ENCODE measurements around the gene KCND3. TPM values are rescaled to one million over a fixed set of nuclear protein-coding genes. Genes with fewer than 3 reads are reported as not detected.
A peak's percentile ranks its signal among the peaks of the same experiment; 100 is the strongest.

Gene KCND3
- total RNA-seq, 1 experiment from 2014 or later = not detected

DNA sequence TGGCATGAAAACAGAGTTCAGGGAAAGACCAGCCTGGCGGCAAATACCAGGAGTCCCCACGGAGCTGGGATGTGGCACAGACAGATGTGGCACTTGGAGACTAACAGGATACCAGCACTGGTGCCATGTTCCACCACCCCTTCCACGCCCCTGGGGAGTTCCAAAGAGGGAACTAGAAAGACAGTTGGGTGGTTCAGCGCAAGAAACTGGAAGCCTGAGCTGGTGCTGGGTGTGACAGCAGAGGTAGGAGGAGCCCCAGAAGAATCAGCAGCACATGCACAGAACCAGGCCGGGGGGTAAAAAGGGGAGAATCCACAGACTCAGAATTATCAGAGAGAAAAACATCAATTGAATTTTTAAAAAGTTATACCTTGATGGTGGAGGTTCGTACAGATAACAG is 211.4 kb downstream of the KCND3 start:
- no peak for DNase-seq (ENCODE audit: low read depth)

DNA sequence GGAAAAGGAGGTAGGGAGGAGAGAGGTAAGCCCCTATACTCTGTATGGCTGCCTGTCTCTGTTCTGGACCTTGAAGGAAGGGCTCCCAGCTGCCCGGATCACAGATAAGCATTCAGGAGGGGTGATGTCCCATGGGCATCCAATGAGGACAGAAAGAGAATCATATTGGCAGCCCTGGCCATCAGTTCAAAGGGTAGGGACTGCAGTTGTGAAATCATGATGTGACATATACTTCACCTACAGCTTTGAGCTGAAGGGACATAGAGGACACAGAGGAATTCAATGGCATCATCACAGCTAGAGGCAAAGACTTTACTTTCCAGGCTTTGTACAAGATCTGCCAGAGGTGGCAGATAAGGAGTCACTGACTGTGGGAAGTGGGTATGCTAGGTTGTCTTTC is 212.2 kb downstream of the KCND3 start:
- no peak for DNase-seq (ENCODE audit: low read depth)

DNA sequence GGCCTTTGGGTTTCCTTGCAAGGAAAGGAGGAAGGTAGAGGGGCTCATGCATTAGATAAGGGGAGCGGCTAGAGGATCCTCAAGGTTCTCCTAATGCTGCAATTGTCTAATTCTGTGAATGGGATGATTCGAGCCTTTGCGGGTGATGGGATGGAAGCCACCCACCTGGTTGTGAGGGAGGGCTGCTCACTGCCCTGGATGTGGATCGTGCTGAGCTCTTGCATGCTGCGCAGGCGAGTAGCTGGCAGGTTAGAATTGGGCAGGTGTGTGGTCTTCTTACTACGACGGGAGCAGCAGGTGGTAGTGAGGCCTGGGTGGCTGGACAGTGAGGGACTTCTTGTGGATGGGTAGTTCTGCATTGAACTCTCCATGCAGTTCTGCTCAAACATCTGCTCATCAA is 212.6 kb downstream of the KCND3 start:
- no peak for DNase-seq (ENCODE audit: low read depth)

DNA sequence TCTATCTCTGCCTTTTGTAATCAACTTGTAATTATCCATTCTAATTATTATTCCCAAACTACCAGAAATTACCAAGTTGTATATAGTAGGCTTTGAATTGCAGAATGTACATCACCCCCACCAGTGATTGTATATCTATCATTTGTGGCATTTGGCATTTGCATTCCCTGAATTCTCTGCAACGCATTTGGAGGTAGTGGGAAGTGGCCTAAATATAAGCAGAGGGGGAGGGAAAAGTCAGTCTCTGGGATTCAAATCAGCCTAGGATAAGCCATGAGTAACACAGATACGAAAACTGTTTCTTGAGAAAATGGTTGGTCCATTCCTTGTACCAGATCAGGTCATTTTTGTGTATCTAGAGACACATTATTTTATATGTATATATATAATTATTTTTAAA is 213.1 kb downstream of the KCND3 start:
- no peak for DNase-seq (ENCODE audit: low read depth)

DNA sequence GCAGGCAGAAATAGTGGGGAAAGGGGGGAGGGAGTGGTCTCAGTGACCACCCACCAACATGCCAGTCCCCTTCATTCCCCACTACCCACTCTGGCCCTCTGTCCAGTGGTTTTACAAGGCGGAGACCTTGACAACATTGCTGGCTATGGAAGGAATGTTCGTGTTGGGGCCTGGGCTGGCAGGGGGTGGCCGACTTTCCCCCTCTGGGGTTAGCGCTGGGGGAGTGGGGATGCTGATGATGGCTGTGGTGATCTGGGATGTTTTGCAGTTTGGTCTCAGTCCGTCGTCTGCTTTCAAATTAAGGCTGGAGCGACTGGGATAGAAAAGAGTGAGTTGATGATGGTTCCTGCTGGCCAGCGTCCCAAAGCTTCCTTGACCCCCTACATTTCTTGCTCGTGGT is 213.5 kb downstream of the KCND3 start:
- no peak for DNase-seq (ENCODE audit: low read depth)

DNA sequence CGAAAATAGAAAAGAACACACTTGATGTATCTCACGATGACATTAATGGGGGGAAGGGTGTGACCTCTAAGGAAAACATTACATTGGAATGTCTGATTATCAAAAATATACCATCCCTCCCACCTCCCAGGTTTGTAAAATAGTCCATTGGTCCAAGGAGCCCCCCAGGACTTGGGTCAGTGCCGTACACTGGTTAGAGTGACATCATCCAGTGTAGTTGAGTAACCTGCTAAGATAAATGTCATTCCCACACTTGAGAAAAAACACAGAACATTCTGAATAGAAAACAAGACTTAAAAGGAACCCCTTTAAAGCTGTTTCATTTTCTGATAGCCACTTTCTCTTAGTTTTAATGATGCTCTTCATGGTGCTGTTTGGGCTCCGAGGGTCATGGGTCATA is 218.6 kb downstream of the KCND3 start:
- no peak for DNase-seq (ENCODE audit: low read depth)

DNA sequence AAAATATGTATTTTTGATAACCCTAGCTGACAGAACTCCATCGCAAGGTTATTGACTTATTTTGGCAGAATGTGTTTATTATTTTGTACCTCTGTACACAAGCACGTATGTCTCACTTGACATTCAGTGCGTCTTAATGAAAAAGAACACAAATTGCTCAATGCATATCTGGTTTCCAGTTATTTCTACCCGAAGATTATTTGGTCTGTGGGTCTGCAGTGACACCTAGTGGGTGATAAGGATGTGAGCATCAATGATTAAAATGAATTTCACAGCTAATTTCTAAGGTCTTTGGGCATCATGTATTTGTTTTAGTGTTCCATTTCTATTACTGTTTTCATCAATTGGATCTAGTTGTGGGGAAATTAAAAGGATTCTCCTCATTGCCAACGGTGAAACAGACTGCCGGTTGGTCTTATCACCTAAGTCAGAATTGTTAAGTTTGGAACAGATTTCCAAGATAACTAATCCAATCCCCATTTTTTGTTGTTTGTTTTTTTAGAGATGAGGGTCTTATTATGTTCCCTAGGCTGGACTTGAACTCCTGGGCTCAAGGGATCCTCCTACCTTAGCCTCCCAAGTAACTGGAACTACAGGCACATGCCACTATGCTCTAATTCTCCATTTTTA is 219.8 kb downstream of the KCND3 start:
- DNase-seq (ENCODE audit: low read depth) = peak; percentile 67

DNA sequence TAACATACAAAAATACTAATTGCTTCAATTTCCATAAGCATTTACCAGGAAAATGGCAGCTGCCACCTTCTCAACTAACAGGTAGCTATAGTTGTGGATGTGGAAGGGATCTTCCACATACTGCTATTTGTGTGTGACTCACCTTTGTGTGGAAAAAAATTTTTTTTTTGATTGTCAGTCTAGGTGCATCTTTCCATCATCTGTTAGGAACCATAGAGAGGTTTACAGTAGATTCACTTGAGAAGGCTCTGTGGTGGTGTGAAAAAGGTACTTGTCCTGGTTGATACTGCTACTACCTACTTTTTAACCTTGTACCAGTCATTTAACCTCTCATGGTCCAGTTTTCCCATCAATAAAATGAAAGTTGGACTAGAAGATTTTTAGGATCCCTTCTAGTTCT is 220.8 kb downstream of the KCND3 start:
- no peak for DNase-seq (ENCODE audit: low read depth)

DNA sequence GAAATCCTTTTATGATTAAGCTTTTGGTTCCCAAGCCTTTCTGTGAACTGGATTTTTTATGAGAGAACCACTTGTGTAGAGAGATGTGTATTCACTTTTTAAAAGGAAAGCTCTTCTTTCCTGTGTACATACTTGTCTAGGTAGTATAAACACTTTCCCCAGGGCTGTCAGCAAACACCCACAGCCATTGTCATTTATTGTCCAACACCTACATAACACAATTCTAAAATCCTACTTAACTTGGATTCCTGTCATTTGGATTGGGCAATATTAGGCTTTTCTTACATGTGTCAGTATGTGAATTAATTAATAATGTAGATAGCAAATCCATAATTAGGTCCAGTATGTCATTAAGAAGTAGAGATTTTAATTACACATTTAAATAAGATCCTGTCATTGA is 221.4 kb downstream of the KCND3 start:
- DNase-seq (ENCODE audit: low read depth) = no peak

DNA sequence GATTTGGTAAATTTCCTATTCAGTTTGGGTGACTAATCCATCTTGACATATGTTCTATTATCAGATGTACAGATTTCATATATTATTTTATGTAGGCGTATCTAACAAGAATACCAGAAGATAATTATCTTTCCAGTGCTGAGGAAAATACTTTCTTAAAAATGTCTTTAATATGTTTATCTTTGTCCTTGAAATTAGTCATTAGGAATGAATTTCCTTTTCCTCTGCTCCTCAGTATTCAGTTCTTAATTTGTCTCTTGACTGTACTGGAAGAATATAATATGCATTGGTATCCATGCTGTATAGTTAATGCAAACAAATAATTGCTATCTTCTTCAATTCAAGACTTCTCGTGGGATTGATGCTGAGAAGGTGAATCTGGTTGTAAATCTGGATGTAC is 227.1 kb downstream of the KCND3 start:
- DNase-seq (ENCODE audit: low read depth) = no peak

DNA sequence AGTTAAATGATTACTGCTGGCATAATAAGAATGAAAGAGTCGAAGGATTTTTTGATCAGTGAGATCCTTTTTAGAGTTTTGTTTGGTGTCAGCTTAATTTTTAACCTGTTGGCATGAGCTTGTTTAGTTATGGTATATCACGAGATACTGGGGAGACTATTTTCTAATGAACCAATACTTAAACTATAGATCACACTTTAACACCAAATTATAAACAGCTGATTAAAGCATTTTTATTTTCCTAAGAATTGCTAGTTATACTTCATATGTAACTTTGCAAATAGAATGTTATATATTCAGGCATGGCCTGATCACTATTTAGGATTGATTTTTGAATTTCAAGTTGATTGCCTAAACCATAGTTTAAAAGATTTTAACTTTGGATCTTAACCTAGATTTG is 227.8 kb downstream of the KCND3 start:
- DNase-seq (ENCODE audit: low read depth) = no peak

DNA sequence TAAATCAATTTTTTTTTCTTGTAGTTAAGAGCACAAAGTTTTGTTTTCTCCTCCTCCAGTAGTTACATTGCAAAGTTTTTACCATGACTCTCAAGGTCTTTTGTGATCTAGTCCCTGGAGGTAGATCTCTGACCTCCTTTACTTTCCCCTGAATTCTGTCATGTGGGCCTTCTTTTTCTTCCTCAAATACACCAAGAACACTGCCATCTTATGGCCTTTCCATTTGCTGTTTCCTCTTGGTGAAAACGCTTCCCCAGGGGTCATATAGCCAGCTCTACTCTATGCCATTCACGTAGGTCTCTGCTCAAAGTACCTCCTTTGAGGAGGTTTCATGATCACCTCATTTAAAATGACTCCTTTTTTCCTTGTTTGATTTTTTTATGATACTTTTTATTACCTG is 231.1 kb downstream of the KCND3 start:
- DNase-seq (ENCODE audit: low read depth) = no peak

DNA sequence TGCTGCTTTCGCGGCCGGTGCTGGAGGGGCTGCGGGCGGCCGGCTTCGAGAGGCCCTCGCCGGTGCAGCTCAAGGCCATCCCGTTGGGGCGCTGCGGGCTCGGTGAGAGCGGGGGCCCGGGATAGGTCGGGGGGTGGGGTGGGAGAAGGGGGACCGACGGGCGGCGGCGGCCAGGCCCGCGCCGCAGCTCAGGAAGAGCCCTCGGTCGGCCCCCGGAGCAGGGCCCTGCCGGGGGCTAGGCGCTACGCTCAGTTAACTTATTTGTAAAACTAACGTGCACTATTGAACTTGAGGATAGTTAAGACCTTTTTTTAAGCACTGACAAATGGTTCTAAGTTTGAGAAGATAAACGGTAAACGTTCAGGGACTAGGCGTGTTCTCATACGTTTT is 233.3 kb downstream of the KCND3 start:
- no peak for DNase-seq (ENCODE audit: low read depth)

DNA sequence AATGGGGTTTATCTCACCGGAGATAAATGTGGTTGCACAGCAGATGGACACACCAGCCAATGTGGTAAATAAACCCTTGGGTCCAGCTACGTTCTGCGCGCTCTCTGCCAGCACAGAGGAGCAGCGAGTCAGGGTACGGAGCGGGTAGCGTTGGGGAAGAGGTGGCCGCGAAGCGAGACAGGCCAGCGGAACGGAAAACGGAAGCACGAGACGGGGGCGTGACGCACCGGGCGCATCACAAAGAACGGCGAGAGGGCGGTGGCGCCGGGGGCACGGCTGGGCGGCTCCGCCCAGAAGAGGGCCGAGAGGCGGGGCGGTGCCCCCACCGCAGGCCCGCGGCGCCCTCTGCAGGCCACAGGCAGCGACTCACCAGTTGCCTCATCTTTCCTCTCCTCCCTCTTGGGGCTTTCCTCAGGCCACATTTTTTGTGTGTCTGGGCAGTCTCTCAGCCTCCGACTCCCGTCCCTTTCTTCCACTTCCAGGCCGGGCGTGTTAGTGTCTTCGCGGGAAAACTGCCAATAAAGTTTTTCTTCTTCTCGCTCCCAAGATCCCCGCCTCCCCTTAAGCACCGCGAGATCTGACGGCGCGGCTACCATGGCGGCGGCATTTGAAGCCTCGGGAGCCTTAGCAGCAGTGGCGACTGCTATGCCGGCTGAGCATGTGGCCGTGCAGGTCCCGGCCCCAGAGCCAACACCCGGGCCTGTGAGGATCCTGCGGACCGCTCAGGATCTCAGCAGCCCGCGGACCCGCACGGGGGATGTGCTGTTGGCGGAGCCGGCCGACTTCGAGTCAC is 233.9 kb downstream of the KCND3 start, which contains the start of gene DDX20:
Gene DDX20 (plus strand): TSS at position 571 of the 793 bp plus-strand sequence. CDS start 24 bp downstream, at position 595.
- peak; percentile 96 for DNase-seq (ENCODE audit: low read depth)

DNA sequence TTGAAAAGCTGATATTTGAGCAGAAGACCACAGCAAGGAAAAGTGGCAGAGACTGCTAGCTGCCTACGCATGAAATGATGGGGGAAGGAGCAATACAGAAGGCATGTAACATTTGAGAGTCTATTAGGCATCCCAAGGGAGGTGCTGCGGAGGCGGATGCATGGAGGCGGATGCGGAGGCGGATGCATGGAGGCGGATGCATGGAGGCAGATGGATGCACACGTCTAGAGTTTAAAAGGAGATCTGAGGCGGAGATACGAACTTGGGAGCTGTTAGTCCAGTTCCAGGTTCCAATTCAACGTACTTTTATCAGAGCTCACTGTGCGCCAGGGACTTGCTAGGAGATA is 234.5 kb downstream of the KCND3 start:
- peak; percentile 63 for DNase-seq (ENCODE audit: low read depth)

DNA sequence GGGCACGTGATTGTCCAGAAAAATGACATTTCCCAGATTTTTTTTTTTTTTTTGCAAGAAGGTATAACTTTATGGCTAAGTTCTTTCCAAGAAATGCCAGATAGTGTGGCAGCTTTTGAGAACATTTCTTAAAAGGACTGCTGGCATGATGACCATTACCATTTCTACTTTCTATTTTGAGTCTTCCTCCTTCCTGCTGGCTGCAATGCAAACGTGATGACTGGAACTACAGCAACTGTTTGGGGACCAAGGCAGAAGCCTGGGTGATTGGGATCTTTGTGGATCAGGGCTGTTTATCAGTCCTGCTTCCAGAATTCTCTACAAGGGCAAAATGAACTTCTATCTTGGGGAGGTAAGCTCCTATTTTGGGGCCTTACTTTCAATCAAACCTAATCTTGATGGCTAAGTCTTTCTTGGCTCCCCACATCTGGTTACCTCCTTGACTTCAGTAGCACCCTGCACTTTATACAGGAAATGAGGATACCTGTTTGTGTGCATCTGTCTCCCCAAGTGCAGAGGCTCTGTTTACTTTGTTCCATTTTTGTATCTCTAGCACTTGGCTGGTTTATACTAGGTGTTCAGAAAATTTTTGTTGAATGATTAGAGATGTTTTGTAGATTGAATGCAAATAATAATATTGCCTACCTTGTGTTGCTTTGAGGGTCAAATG is 237.4 kb downstream of the KCND3 start:
- DNase-seq (ENCODE audit: low read depth) = no peak

DNA sequence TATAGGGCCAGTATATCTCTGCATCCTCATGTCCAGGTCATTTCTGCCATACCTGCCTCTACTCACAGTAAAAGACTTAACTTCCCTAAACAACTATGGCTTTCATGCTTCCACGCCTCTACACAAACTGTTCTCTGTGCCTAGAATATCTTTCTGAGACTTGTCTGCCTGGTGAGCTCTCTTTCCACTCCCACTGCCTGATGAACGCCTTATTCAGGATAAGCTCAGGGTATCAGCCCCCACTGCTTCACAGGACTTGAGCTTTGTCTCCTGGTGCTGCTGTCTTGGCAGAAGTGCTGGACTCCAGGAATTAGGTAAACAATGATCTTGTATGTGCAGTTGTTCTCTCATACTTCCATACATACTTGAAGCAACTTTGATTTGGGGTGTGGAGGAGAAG is 238.6 kb downstream of the KCND3 start:
- no peak for DNase-seq (ENCODE audit: low read depth)

DNA sequence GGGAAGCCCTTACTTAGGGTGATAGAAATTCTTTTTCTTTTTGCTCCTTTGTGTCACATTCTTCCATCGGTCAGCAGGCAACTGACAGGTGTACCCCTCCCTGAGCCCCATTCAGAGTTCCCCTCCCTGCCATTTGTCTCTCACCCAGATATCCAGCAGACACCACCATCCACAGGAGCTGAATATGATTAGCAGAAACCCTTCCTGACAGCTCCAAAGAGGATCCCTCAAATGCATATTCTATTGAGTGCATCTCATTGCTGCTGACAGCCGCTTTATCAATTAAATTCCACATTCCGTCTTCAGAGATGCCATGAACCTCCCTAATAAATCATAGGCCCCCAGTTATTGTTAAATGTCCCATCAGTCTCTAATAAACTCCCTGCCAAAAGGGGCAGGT is 239.8 kb downstream of the KCND3 start:
- DNase-seq (ENCODE audit: low read depth) = no peak

DNA sequence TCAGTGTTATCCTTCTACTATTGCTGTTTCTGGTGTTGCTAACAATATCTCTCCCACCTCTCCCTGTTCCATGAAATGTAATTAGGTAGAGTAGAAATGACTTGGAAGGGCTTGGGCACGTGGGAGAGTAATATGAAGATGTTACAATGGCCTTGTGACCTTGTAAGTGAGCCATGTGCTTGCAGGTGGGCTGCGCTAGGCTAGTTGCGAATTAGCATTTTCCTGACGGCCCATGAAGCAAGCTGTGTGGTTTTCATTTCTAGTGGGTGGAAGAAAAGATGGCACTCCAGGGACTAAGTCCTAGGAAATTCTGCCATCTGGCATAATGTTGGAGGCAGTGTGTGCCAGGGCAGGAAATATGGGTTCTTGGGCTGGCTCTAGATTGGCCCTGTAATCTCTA is 241.5 kb downstream of the KCND3 start:
- no peak for DNase-seq (ENCODE audit: low read depth)

DNA sequence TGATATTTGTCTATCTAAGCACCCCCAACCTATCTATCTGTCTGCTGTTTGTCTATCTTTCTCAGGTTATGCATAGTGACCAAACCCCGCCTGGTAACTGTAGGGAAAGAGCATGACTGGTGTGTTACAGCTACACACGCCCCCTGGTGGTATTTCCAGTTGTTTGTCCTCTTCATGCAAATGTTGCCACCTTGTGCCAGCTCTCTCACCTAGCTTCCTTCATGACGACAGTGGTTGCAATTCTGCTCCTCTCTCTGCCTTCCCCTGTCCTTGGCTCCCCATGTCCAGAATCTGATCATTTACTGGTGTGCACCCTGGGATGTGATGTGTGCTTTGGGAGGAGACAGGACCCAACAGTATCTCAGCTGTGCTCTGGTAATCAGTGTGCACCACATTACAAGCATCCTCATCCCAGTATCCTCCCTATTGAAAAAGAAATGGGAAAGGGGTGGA is 242.2 kb downstream of the KCND3 start:
- peak; percentile 79 for DNase-seq (ENCODE audit: low read depth)

DNA sequence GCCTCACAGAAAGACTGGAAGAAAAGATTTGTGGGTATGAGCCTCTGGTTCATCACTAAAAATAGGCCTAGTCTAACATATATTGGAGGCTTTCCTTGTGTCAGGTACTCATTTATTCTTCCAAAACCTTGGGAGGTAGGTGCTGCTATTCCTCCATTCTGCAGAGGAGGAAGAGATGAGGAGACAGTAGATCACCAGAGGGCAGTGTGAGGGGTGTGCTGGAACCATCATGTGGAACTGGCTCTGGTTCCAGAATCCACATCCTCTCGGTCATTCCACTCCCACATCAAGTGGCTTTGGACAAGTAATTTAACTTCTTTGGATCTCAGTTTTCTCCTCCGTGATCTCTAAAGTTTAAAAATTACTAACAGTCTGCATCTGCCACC is 242.9 kb downstream of the KCND3 start:
- no peak for DNase-seq (ENCODE audit: low read depth)

DNA sequence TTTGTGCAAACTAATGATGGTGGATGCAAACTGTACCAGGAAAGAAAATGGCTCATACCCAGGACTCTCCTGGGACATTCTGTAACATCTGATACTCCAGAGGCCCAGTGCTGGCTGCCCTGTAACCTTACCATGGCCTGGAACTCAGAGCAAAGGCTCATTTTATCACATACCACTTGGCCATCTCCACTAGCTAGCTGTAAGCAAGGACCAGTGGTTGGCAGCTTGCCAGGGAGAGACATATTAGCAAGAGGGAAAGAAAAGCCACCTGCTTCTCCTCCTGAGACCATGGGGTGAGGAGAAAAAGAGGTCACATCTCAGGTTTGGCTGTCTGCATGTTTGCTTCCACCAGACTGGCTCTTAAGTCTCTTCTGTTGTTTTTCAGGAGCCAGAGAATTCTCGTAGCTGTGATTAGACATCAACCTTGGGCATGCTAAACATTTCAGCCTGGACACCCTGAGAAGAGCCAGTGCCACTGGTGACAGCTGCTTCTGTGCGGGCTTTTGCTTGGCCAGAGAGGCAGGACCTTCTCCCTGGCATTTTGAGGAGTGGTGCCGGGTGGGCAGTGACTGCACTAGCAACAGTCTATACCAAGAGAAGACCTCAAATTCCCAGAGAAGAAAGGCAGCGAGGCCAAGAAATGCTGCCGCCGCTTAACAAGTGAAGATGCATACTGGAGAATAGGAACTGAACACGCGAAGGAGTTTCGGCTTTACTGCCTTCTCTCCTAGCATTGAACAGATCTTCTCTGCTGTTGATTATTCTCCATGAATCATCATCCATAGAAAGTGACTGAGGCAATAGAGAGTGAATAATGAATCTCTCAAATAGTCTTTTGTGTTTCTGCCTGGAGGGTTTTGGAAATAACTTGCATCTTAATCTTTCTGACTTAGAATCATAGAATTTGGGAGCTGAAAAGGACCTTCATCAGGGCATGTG is 243.5 kb downstream of the KCND3 start:
- DNase-seq (ENCODE audit: low read depth) = peak; percentile 42

Data from RPMI7951 (cell line).